ENCODE data around the gene SCN5A.

- TF ChIP-seq CTCF (IDR thresholded peaks at IDR 0.05) (no peak), POLR2A (IDR thresholded peaks at IDR 0.05) (no peak)
Measured at GRCh38 chr3:38669668-38670067, 20.2 kb upstream of the SCN5A start.
